Fibroblast of skin of right quadriceps (primary cell): Measurements from ENCODE around the gene LYRM4.
"Not testable (repeated sequence)": the region's sequence is repeated elsewhere in the genome, so short reads cannot be mapped to it uniquely, and the experiment has no call there.

Experiments
- DNase-seq: peaks from one replicate; pipeline ENCODE4 v3.0.0-alpha.2; 2013

Gene LYRM4

GRCh38 chr6:5068153-5068751, 192.5 kb downstream of the LYRM4 start:
- no peak for DNase-seq

- no peak for DNase-seq
Measured at GRCh38 chr6:5067305-5067704, 193.4 kb downstream of the LYRM4 start.

GRCh38 chr6:5066456-5067093, 194.2 kb downstream of the LYRM4 start:
- no peak for DNase-seq

GRCh38 chr6:5063617-5064016, 197.1 kb downstream of the LYRM4 start:
- DNase-seq = no peak

GRCh38 chr6:5061152-5061551, 199.6 kb downstream of the LYRM4 start:
- no peak for DNase-seq

- DNase-seq = not testable (repeated sequence)
Measured at GRCh38 chr6:5060439-5060838, 200.3 kb downstream of the LYRM4 start.

- no peak for DNase-seq
Measured at GRCh38 chr6:5059036-5059896, 201.5 kb downstream of the LYRM4 start.
